ENCODE results near the gene PSRC1.

PSRC1 gene

GRCh38 chr1:109322974-109323373, 40.0 kb upstream of the PSRC1 start:
- no peak overlapping the region for H3K9ac ChIP-seq (ENCODE audit: low read length)
- H3K9me2 ChIP-seq (replicated peaks; ENCODE audit: insufficient read depth, low read length), result no peaks in the 10 kb centered on the region
- no peaks in the 10 kb centered on the region for H3K9me3 ChIP-seq (ENCODE audit: insufficient read depth, low read length)
- no peaks in the 10 kb centered on the region for H3K36me3 ChIP-seq (ENCODE audit: low read length)
- no peaks in the 10 kb centered on the region for H3K27me3 ChIP-seq (ENCODE audit: low read length)
- no peak overlapping the region for H3K27ac ChIP-seq (ENCODE audit: low read depth, low read length)
- H3K79me2 ChIP-seq (ENCODE audit: insufficient read depth, low read length), result no peaks in the 10 kb centered on the region
- no peak overlapping the region for H3K4me3 ChIP-seq (ENCODE audit: insufficient read depth, low read length, poor library complexity, severe bottlenecking)
- no peaks in the 10 kb centered on the region for H3F3A ChIP-seq (ENCODE audit: insufficient read depth)
- TF ChIP-seq CTCF (IDR thresholded peaks at IDR 0.05; ENCODE audit: insufficient read depth, low read length, poor library complexity, severe bottlenecking) (no peak), EZH2phosphoT487 (conservative IDR thresholded peaks at IDR 0.05; ENCODE audit: low read length) (no peak)
- H4K20me1 ChIP-seq (ENCODE audit: low read depth, low read length), result no peaks in the 10 kb centered on the region
- no peak overlapping the region for H3K4me2 ChIP-seq (ENCODE audit: low read depth, low read length, poor library complexity, severe bottlenecking)
- no peak overlapping the region for H2AFZ ChIP-seq (ENCODE audit: low read depth, low read length, severe bottlenecking)

- Histone ChIP-seq H3K9ac (ENCODE audit: low read length) (no peak overlapping the region), H3K4me2 (ENCODE audit: low read depth, low read length, poor library complexity, severe bottlenecking) (no peak overlapping the region), H3K27me3 (ENCODE audit: low read length) (no peaks in the 10 kb centered on the region), H3K9me2 (replicated peaks; ENCODE audit: insufficient read depth, low read length) (no peaks in the 10 kb centered on the region), H3K9me3 (ENCODE audit: insufficient read depth, low read length) (no peaks in the 10 kb centered on the region), H4K20me1 (ENCODE audit: low read depth, low read length) (no peaks in the 10 kb centered on the region), H3K4me3 (ENCODE audit: insufficient read depth, low read length, poor library complexity, severe bottlenecking) (no peak overlapping the region), H3K36me3 (ENCODE audit: low read length) (no peaks in the 10 kb centered on the region), H3F3A (ENCODE audit: insufficient read depth) (no peaks in the 10 kb centered on the region), H2AFZ (ENCODE audit: low read depth, low read length, severe bottlenecking) (no peak overlapping the region), H3K79me2 (ENCODE audit: insufficient read depth, low read length) (no peaks in the 10 kb centered on the region), H3K27ac (ENCODE audit: low read depth, low read length) (no peak overlapping the region)
- TF ChIP-seq CTCF (IDR thresholded peaks at IDR 0.05; ENCODE audit: insufficient read depth, low read length, poor library complexity, severe bottlenecking) (no peak), EZH2phosphoT487 (conservative IDR thresholded peaks at IDR 0.05; ENCODE audit: low read length) (no peak)
Observed at GRCh38 chr1:109319114-109319513, 36.2 kb upstream of the PSRC1 start.

- H3K36me3 ChIP-seq (ENCODE audit: low read length), result no peaks in the 10 kb centered on the region
- no peaks in the 10 kb centered on the region for H4K20me1 ChIP-seq (ENCODE audit: low read depth, low read length)
- H3K79me2 ChIP-seq (ENCODE audit: insufficient read depth, low read length), result no peaks in the 10 kb centered on the region
- no peak overlapping the region for H3K4me2 ChIP-seq (ENCODE audit: low read depth, low read length, poor library complexity, severe bottlenecking)
- no peak overlapping the region for H3K4me3 ChIP-seq (ENCODE audit: insufficient read depth, low read length, poor library complexity, severe bottlenecking)
- no peak overlapping the region for H3K9ac ChIP-seq (ENCODE audit: low read length)
- H3K9me2 ChIP-seq (replicated peaks; ENCODE audit: insufficient read depth, low read length), result no peaks in the 10 kb centered on the region
- no peaks in the 10 kb centered on the region for H3F3A ChIP-seq (ENCODE audit: insufficient read depth)
- no peaks in the 10 kb centered on the region for H3K27me3 ChIP-seq (ENCODE audit: low read length)
- TF ChIP-seq EZH2phosphoT487 (conservative IDR thresholded peaks at IDR 0.05; ENCODE audit: low read length), result no peak
- TF ChIP-seq CTCF (IDR thresholded peaks at IDR 0.05; ENCODE audit: insufficient read depth, low read length, poor library complexity, severe bottlenecking), result no peak
- H2AFZ ChIP-seq (ENCODE audit: low read depth, low read length, severe bottlenecking), result no peak overlapping the region
- H3K9me3 ChIP-seq (ENCODE audit: insufficient read depth, low read length), result no peaks in the 10 kb centered on the region
- no peak overlapping the region for H3K27ac ChIP-seq (ENCODE audit: low read depth, low read length)
Observed at GRCh38 chr1:109316506-109316905, 33.6 kb upstream of the PSRC1 start.
